Measurements from ENCODE around the gene NUB1.
A peak's percentile ranks its signal among the peaks of the same experiment; 100 is the strongest.

Gene NUB1

DNA sequence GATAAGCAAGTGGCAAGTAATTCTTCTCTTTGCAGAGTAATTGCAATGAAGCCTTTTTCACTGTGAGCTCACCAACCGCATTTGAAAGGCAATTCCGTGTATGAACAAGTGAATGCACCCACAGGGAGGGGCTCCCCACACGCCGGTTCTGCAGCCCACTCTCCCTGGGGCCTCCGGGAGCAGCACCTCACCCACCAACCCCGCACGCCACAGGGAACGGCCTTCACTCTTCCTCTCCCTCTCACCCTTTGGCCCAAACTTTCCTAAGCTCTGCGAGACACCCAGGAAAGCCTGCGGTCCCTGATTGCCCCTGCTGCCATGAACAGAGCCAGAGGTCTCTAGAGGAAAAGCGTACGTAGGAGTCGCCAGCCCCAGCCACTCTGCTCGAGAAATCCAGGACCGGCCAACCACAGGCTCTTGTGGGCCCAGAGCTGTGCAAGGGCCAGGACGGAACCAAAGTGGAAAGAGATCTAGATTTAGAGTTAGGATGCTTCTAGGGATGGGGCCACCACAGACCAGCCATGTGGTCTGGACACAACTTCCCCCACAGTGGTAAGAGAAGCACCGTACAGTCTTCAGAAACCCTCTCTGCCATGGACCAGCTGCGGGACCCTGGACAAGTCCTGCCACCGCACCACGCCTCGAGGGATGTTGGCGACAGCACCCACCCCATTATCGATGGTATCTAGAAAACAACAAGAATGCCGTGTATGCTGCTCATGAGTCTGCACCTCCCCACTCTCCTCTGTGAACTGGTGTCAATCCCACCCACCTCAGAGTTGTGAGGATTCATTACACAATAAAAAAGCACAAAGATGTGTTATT lies 64.7 kb downstream of the NUB1 start:
- no peak for DNase-seq (ENCODE audit: low read depth)

DNA sequence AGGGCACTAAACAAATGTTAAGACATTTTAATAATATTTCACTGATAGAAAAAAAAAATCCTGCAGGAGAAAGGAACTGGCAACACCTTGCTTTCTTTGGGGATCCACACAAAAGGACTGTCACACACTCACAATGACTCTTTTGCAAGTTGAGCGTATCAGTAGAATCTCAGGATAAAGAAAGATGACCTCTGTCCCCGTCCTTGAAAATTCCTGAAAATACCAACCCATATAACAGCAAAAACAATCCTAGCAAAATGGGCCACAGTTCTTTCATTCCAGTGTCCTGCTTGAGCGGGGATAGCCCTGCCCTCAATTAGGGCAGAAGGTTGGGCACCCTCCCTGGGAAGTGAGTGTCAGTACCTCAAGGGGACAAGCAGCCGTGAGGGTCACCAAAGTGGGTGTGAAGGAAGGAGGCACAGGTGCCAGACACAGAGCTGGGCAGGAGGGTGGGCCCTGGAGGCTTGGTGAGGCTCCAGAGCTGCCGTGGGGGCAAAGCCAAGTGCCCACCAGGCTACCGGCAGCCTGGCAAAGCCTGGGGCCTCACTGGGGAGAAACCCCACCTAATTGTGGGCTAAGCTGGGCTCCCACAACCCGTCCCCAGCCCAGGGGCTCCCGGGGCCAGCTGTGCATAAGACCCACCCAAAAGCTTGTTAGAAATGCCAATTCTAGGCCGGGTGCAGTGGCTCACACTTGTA lies 65.4 kb downstream of the NUB1 start:
- DNase-seq (ENCODE audit: low read depth): no peak

DNA sequence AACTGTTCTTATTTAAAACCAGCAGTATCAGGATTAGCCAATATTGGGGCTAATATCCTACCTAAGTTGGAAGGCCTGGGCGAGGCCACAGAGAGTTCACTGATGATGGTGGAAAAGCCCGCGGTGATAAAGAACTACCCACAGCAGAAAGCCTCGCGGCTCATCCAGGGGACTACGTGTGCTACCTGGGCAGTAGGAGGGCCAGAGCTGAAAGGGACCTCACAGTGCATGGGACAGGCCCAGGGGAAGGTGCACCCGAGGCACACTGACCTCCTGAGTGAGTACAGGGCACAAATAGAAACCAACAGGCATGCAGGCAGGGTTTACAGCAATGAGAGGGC lies 66.9 kb downstream of the NUB1 start:
- no peak for DNase-seq (ENCODE audit: low read depth)

DNA sequence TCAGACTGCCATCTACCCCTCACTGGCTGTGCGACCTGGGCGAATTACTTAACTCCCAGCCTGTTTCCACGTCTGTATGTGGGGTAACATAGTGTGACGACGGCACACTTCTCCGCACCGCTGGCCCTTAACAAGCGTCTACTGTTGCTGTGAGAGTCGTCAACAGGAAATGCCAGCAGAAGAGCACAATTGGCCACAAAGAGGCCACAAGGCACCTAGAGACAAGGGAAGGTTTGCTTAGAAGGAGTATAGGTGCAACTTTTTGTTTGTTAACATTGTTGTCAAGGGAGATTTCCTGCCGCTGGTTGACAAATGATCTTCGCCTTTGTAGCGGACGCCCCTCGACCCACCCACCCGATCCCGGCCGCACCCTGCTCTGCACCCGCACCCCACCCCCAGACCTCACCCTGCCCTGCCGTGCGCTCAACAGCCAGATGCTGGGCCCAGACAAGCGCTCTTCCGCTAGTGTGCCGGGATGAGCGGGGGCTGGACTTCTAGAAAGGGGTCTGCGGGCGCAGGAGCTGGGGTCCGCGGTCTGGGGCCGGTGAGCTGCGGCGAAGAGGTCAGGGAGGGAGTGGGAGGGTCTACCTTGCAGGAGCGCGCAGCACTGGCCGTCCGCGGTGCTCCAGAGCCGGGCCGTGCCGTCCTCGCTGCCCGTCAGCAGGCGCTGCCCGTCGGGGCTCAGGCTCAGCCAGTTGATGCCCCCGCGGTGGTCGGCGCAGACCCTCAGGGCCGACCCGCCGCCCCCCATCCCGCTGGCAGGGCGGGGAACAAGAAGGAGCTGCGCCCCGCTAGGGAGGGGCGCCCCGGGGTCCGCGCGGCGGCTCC lies 67.4 kb downstream of the NUB1 start:
- no peak for DNase-seq (ENCODE audit: low read depth)

DNA sequence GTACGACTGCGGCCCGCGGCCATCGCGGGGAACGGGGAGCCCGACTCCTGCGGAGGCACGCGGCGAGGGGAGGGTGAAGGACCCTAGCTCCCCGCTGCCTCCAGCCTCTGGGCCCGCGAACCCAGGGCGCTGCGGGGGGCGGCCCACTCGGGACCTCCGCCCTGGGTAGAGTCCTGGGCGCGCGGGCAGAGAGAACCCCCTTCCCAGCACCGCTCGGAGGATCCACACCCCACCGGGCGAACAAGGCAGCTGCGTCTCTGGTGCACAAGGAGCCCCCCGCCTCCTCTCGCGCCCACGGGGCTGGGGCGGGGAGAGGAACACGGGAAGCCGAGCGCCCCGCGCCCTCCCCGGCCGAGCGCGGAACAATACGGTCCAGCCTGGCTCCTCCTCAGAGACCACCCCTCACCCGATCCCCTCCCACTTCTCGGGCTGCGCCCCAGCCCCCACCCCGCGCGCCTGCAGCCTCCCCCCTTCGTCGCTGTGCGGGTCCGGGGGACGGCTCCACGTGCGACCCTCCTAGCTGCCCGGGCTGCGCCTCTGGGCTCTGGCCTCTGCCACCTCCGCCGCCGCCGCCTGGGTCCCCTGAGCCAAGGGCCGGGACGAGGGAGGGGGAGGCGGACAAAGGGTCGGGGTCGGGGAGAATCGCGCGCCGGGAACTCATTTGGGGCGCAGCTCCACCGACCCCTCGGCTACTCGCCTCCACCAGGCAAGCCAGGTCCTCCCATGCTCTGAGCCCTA lies 68.2 kb downstream of the NUB1 start, which contains the start of gene WDR86:
WDR86 (minus strand) TSS at position 372 of the 738 bp plus-strand sequence. CDS start 449 bp downstream, outside the sequence.
- no peak for DNase-seq (ENCODE audit: low read depth)

DNA sequence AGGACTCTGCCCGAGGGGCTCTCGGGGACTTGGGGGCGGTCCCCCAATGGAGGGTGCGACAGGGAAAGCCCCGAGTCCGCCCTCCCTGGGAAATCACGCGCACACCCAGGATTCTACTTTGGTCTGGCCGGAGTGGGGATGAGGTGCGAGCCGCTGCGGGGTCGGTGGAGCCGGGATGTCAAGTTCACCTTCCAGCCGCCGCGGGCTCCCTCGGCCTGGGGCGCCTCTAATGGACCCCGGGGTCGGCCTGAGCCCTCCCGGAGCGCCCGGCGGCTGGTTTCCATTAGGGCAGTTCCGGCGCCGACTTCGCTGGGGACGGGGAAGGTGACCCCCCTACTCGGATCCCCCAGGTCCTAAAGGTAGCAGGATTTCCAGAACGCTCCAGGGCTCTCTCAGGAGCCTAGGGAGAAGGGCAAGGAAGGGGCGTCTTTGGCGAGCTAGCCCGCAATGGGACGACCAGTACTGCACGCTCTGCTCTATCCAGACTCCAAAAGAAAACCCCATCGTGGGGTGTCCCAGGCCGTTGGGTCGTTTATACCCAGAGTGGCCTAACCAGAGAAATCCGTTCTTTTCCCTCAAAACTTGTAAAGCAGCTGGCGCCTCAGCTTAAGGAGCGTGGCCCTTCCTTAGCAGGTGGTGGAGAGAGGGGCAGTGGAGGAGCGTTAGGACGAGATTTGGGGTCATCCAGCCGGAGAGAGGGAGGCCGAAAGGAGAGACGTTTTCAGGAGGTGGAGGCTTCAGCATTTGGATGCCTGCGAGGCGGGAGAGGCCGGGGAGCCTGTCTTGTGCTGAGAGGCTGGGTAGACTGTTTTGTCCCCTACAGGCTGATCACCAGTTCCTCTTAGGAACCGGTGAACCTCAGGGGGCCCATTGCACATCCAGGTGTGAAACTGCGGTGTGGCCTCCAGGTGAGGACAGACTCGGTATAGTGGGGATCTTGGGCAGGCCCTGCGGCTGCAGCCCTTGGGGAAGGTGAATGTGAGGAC lies 69.1 kb downstream of the NUB1 start:
- DNase-seq (ENCODE audit: low read depth): no peak

DNA sequence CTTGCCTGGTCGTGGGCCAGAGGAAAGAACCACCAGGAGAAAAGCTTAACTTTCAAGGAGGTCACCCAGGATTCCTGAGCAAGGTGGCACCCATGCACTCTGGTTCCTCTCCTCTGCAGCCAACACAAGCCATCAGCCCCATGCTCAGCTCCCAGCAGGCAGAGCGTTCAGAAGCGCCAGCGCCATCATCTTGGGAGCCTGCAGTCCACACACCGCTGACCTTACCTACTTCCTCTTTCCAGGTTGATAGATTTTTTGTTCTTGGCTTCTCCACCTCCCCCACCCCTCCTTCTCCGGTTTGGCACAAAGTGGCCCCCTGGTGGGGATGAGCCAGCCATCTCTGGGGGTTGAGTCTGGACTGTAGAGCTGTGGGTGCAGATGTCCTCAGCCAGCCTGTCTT lies 69.9 kb downstream of the NUB1 start:
- DNase-seq (ENCODE audit: low read depth): no peak

DNA sequence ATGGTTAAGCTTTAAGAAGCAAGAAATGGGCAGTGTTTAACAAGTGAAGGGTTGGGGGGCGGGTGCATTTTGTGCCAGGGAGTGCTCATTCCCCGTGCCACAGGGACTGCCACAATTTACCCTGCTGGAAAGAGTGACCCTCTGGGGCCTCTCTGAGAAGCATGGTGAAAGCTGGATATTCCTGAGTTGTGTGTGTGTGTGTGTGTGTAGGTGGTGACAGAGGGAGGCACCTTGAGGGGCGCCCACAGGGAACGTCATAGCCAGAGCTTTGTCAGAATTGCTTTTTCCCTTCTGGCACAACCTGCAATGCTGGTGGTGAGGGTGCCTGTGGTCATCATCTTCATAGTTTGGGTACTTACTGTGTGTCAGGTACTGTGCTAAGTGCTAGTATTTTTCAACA lies 70.7 kb downstream of the NUB1 start:
- DNase-seq (ENCODE audit: low read depth): no peak

DNA sequence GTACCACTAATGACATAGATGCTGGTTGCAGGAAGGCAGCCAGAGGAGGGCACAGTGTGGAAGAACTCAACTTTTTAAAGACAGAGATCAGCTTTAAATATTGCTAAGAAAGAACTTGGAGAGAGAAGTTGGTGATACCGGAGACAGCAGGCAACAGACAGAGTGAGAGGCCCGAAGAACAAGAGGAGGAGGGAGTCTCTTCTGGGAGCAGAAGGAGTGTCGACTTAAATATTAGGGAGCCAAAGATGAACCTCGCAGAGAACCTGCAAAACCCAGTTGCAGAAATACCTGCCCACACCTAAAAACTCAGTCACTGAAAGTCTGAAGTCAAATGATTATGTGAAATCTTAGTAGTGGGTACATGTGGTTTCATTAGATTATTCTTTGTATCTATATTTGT lies 71.6 kb downstream of the NUB1 start:
- DNase-seq (ENCODE audit: low read depth): no peak

DNA sequence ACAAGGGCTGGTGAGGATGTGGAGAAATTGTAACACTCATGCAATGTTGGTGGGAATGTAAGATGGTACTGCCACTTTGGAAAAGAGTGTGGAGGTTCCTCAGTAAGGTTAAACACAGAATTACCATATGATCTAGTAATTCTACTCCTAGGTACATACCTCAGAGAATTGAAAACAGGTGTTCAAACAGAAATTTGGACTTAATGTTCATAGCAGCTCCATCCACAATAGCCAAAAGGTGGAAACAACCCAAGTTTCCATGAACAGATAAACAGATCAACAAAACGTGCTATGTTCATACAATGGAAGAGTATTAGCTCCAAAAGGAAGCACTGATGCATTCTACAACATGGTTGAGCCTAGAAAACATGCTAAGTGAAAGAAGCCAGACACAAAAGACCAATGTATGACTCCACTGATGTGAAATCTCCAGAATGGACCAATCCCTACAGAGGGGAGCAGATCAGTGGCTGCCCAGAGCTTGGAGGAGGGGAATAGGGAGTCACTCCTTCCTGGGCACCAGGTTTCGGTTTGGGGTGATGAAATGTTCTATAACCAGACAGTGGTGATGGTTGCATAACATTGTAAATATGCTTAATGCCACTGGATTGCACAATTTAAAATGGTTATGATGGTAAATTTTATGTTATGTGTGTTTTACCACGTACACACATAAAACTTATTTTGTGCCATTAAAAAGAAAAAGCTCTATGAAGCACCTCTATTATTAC lies 73.9 kb downstream of the NUB1 start:
- peak; percentile 51 for DNase-seq (ENCODE audit: low read depth)

DNA sequence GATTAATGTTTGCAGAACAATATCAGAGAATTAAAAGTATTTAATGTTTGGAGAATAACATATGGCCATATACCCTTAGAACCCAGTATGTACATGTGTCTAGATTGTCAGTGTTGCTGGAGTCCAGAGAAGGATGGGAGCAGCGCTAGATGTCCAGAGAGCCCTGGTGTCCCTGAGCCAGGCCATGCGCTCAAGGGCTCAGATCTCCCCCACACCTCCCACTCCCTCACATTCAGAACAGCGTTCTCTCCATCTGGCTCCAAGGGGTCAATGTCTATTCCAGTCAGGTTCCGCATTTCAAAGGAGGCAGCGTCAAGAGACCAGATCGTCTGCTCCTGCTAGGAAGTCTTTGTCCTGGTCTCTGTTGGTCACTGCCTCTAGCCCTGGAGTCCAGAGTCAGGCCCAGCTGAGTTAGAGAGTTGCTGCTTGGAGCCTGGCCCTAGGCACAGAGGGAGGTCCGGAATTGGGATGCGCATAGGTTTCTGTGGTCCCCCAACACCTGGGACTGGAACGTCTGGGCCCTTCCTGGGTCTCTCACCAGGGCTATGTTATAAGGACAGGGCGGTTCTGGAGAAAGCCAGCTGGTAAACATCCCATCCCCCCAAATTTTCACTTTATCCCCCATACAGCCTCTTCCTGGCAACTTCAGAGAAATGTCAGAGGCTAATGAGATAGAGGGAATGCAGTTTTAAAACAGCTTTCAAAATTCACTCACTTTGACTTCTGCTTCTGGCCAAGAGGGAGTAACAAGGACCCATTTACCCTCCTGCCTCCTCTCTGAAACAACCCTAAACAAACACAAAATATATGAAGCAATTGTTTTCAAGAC lies 74.7 kb downstream of the NUB1 start:
- DNase-seq (ENCODE audit: low read depth): no peak

DNA sequence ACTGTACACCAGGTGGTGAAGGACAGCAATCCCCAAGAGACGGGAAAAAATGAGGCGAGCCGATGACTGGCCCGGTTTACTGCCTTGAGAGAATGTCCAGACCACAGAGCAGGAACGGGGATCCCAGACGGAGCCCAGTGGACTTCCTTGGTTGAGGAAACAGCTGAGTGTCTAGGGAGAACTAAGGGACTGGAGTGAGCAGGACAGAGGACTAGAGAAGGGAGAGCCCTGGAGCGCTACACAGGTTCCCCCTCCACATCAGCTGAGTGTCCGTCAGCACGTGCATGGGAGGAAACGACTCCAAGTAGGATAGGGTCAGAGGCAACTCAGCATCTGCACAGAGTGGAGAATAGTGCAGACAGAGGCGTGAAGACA lies 75.3 kb downstream of the NUB1 start:
- no peak for DNase-seq (ENCODE audit: low read depth)

DNA sequence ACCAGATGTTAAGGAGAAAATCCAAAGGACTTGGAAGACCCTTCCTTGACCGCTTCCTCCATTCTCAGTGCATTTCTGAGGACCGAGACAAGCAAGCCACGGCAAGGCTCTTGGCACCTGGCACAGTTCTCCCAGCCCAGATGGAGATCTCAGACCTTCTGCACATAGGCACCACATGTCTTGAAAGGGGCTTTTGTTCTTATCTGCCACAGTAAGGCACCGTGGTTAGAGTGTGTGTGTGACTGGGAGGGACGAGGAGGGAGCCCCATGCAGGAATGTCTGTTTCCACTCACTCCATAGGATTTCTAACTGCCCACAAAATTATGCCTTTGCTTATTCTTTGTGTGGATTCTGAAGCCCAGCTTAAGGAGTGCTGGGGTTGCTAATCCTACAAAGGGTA lies 78.5 kb downstream of the NUB1 start:
- DNase-seq (ENCODE audit: low read depth): no peak

DNA sequence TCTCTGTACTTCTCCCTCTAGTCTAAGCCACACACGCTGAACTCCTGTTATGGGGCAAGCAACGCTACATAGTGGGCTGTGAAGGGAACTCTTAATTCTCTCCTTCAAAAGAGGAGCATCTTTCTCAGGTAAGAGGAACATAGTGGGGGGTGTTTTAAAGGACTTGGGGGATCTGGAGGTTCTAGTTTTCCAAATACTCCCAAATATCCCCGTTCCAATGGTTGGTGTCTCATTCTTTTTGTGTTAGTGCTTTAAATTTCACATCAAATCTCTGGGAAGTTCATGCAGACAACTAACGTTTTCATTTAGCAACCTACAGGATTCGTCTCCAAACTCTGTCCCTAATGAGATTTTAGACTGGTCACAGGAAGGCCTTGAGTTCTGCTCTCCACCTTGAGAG lies 80.6 kb downstream of the NUB1 start:
- no peak for DNase-seq (ENCODE audit: low read depth)

DNA sequence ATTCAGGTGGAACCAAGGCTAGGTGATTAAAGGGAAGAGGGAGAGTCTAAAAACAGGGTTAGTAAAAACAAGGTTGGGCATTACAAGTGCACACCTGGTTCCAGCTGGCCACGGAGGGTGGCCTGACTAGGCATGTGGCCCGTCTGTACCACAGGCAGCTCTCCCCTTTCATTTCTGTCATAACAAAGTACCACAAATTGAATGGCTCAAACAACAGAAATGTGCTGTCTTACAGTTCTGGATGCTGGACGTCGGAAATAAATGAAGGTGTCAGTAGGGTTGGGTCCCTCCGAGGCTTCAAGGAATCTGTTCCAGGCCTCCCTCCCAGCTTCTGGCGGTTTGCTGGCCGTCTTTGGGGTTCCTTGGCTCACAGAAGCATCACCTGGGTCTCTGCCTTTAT lies 81.6 kb downstream of the NUB1 start:
- DNase-seq (ENCODE audit: low read depth): no peak

DNA sequence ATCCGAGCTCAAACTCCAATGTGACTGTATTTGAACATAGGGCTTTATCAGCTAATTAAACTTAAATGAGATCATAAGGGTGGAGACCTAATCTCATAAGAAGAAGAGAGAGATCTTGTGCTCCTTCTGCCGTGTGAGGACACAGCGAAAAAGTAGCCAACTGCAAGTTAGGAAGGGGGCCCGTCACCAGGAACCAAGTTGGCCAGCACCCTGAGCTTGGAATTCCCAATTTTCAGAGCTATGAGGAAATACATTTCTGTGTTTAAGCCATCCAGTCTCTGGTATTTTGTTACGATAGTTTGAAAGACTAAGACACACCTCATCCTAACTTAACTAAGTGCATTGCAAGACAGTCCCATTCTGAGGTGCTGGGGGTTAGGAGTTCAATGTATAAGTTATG lies 82.3 kb downstream of the NUB1 start:
- DNase-seq (ENCODE audit: low read depth): peak; percentile 16

DNA sequence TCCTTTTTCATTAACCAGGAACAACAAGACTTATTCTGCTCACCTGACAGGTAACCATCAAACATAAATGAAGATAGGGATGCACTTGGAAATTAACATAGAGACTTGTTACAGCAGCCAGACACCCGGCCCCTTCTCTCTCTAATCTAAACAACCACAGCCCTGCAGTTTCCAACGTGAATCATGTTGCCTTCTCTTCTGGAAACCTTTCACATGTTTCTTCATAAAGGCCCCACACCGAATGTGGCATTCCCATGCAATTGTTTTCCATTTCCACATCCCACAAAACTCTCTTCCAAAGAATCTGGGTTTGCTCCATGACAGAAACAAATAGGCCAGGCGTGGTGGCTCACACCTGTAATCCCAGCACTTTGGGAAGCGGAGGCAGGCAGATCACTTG lies 83.2 kb downstream of the NUB1 start:
- DNase-seq (ENCODE audit: low read depth): peak; percentile 53

DNA sequence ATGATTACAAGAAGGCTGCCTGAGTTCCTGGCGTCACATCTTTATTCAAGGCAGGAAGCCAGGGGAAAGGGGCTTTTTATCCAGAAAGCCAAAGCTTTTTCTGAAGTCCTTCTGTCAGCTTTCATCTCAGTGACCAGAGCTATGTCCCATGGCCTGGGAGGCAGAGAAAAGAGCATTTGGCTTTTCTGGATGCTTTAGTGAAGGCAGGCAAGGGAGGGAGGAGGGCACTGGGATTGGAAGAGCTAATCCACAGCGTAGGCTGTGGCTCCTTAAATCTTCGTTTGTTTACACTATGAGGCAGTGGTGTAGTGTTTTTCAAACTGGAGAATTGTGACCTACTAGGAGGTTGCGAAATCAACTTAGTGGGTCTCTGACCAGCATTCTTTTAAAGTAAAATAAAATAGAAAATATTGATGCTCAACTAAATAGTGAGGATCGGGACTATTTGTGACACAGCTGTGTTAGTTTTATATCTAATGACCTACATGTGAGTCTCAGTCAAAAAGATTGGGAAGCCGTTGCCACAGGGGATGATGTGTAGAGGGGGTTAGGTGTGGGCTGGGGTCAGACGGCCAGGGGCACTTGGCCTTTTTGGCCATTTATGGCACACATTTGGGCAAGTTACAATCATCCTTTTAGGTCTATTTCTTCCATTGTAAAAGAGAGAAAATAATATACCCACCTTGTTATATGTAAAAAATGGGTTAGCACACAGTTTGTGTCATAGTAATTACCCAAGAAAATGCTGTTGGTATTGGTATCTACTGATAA lies 84.2 kb downstream of the NUB1 start:
- DNase-seq (ENCODE audit: low read depth): peak; percentile 77

All from fibroblast of gingiva (primary cell).